Measurements from ENCODE around the gene AGBL3. TPM values are rescaled to one million over a fixed set of nuclear protein-coding genes. Genes with fewer than 3 reads are reported as not detected.

The AGBL3 gene
- total and polyA plus RNA-seq, 2 of the 8 experiments (the other 6 are each of a cell fraction or from before 2014, with no cell fraction given), result 1.1 to 1.9 TPM

GRCh38 chr7:135114622-135115021, 128.3 kb downstream of the AGBL3 start:
- FAIRE-seq, result no peak
- H3K79me2 ChIP-seq (ENCODE audit: control insufficient read depth in 1 of 2, insufficient read depth in 2 of 2, low read length in 2 of 2), result no peaks in the 10 kb centered on the region
- H3K23me2 ChIP-seq (ENCODE audit: low read depth, low read length), result no peaks in the 10 kb centered on the region
- no peak overlapping the region for H3K27ac ChIP-seq (ENCODE audit: low read depth, low read length)
- no peak overlapping the region for H4K91ac ChIP-seq (replicated peaks; ENCODE audit: insufficient read length, low read length)
- H3K4me1 ChIP-seq (replicated peaks in 1 of 4; ENCODE audit: control insufficient read depth in 3 of 4, insufficient read depth in 4 of 4, low read length in 3 of 4), result no peaks in the 10 kb centered on the region
- H3K27me3 ChIP-seq (replicated peaks in 1 of 4; ENCODE audit: control insufficient read depth in 3 of 4, extremely low read depth in 1 of 4, insufficient read depth in 3 of 4, low read length in 3 of 4), result no peaks in the 10 kb centered on the region
- H3K4me3 ChIP-seq (ENCODE audit: extremely low read depth in 1 of 4, insufficient read depth in 2 of 4, low read depth in 3 of 4, low read length in 4 of 4), result no peak overlapping the region
- no peak overlapping the region for H3K56ac ChIP-seq (replicated peaks; ENCODE audit: insufficient read length, low read depth, low read length)
- H2BK12ac ChIP-seq (ENCODE audit: low read depth, low read length), result no peak overlapping the region
- no peak overlapping the region for H4K8ac ChIP-seq (ENCODE audit: extremely low read depth, insufficient read depth, low read length)
- no peak overlapping the region for H2BK20ac ChIP-seq (ENCODE audit: low read length)
- H2BK120ac ChIP-seq (replicated peaks; ENCODE audit: low read depth, low read length), result no peak overlapping the region
- H3K4ac ChIP-seq (replicated peaks; ENCODE audit: insufficient read length, low read depth, low read length), result no peak overlapping the region
- H4K20me1 ChIP-seq (replicated peaks in 1 of 2; ENCODE audit: control insufficient read depth in 1 of 2, insufficient read depth in 2 of 2, low read length in 2 of 2), result no peaks in the 10 kb centered on the region
- H3K18ac ChIP-seq (ENCODE audit: extremely low read depth, low read length), result no peak overlapping the region
- H3K9me3 ChIP-seq (ENCODE audit: insufficient read depth in 2 of 2, low read depth in 1 of 2, low read length in 1 of 2), result no peaks in the 10 kb centered on the region
- H2BK15ac ChIP-seq (ENCODE audit: low read length), result no peak overlapping the region
- 95% methylated on average over 1 of the region's 1 CpG; no CpG with 5 or more reads in 1 of the 2 experiments for WGBS, 2 experiments (ENCODE audit: extremely low coverage in 1 of 2, insufficient coverage in 1 of 2, insufficient read length in 1 of 2, insufficient replicate concordance in 2 of 2, low coverage in 1 of 2, low lambda C conversion rate in 2 of 2, missing lambda C conversion rate in 1 of 2)
- no peak overlapping the region for H2BK5ac ChIP-seq (ENCODE audit: low read depth, low read length)
- no peaks in the 10 kb centered on the region for H3K36me3 ChIP-seq (ENCODE audit: control insufficient read depth in 2 of 4, insufficient read depth in 4 of 4, low read length in 3 of 4)
- H2AFZ ChIP-seq (ENCODE audit: low read length), result no peak overlapping the region
- no peak overlapping the region for H4K5ac ChIP-seq (ENCODE audit: insufficient read length, low read depth, low read length)
- ChIA-PET CTCF (ENCODE audit: partially characterized antibody) (interaction anchor here (0.8 to 1.7 kb wide), 2 partner anchors 14 to 16 kb away, joined by 3 to 8 read pairs; no protein-coding TSS in a partner anchor), POLR2A (ENCODE audit: partially characterized antibody) (no interaction called here)
- no peak overlapping the region for H3K9ac ChIP-seq (replicated peaks in 1 of 4; ENCODE audit: extremely low read depth in 1 of 4, low read depth in 3 of 4, low read length in 3 of 4)
- H3K14ac ChIP-seq (ENCODE audit: insufficient read length), result no peak overlapping the region
- H2AK5ac ChIP-seq (ENCODE audit: low read depth, low read length), result no peak overlapping the region
- DNase-seq (ENCODE audit: low read depth in 1 of 2, low spot score in 2 of 2), result no peak
- no peaks in the 10 kb centered on the region for H3K79me1 ChIP-seq (ENCODE audit: low read depth, low read length)
- H3K23ac ChIP-seq (ENCODE audit: insufficient read length), result no peak overlapping the region
- no peak overlapping the region for H3K4me2 ChIP-seq (ENCODE audit: insufficient read depth in 1 of 2, low read depth in 2 of 2, low read length in 2 of 2)
- TF ChIP-seq POLR2A (IDR thresholded peaks at IDR 0.05; ENCODE audit: control extremely low read depth in 1 of 2, low read depth in 2 of 2, low read length in 2 of 2) (no peak), TBP (IDR thresholded peaks at IDR 0.05; ENCODE audit: low read depth, low read length) (no peak), CHD2 (IDR thresholded peaks at IDR 0.05; ENCODE audit: low read length) (no peak), NRF1 (IDR thresholded peaks at IDR 0.05; ENCODE audit: low read depth, low read length) (no peak), JUN (IDR thresholded peaks at IDR 0.05; ENCODE audit: low read depth, low read length) (no peak), SIN3A (conservative IDR thresholded peaks at IDR 0.05 in 1 of 2, IDR thresholded peaks at IDR 0.05 in 1 of 2; ENCODE audit: low read depth in 1 of 2, low read length in 2 of 2) (no peak), SAP30 (IDR thresholded peaks at IDR 0.05; ENCODE audit: insufficient read depth, insufficient replicate concordance, low read length) (no peak)
- TF ChIP-seq, protein P1, sequence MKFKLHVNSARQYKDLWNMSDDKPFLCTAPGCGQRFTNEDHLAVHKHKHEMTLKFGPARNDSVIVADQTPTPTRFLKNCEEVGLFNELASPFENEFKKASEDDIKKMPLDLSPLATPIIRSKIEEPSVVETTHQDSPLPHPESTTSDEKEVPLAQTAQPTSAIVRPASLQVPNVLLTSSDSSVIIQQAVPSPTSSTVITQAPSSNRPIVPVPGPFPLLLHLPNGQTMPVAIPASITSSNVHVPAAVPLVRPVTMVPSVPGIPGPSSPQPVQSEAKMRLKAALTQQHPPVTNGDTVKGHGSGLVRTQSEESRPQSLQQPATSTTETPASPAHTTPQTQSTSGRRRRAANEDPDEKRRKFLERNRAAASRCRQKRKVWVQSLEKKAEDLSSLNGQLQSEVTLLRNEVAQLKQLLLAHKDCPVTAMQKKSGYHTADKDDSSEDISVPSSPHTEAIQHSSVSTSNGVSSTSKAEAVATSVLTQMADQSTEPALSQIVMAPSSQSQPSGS (IDR thresholded peaks at IDR 0.05; ENCODE audit: low read length), result no peak

All from H1 (cell line).